Esophagus squamous epithelium (tissue), 5 donors: ENCODE results near the gene XPA. TPM values are rescaled to one million over a fixed set of nuclear protein-coding genes. Genes with fewer than 3 reads are reported as not detected.
"Not testable (repeated sequence)": the region's sequence is repeated elsewhere in the genome, so short reads cannot be mapped to it uniquely, and the experiment has no call there.

Experiments
- DNase-seq: peaks from one replicate; lab custom pipeline; 2025; lab: John Stamatoyannopoulos, UW
- H3K27ac ChIP-seq, 4 donors: fragments of 200-600 bp; sonication (generic); one replicate each; pipeline ENCODE4 v1.5.1; 2016 to 2019; ENCODE audit warnings: mild to moderate bottlenecking in 1 of 4
- H3K27me3 ChIP-seq, 4 donors: fragments of 200-600 bp; sonication (generic); 1 replicate in 3 of 4; 2 replicates in 1 of 4; pipeline versions ENCODE4 v1.5.1 to v1.6.0; 2017 to 2021; ENCODE audit warnings: antibody characterized with exemption in 1 of 4
- H3K36me3 ChIP-seq, 3 donors: fragments of 200-600 bp; sonication (generic); one replicate each; pipeline ENCODE4 v1.5.1; 2016 to 2019
- H3K4me1 ChIP-seq, 3 donors: fragments of 200-600 bp; sonication (generic); one replicate each; pipeline ENCODE4 v1.5.1; 2017 to 2019
- H3K4me3 ChIP-seq, 4 donors: fragments of 200-600 bp; sonication (generic); 1 replicate in 3 of 4; 2 replicates in 1 of 4; pipeline ENCODE4 v1.5.1; 2016 to 2019; ENCODE audit warnings: mild to moderate bottlenecking in 2 of 4, moderate library complexity in 1 of 4
- H3K9me3 ChIP-seq, 3 donors: fragments of 200-600 bp; sonication (generic); one replicate each; pipeline ENCODE4 v1.5.1; 2016 to 2019
- CTCF ChIP-seq, 6 experiments: fragments of 450-650 bp in 4 of 6; fragments of 200-600 bp in 2 of 6; sonication (generic) in 2 of 6; IDR thresholded peaks; one replicate each; pipeline ENCODE4 v1.5.1; 2016 to 2019; ENCODE audit warnings: antibody characterized with exemption in 6 of 6, mild to moderate bottlenecking in 4 of 6, moderate library complexity in 4 of 6
- POLR2A ChIP-seq, 4 donors: fragments of 450-650 bp; IDR thresholded peaks; one replicate each; pipeline ENCODE4 v1.6.1; 2017; ENCODE audit warnings: antibody characterized with exemption in 4 of 4, mild to moderate bottlenecking in 4 of 4, moderate library complexity in 3 of 4
- WGBS, 2 donors: methylation state at CpG; one replicate each; pipeline ENCODE4 v1.1.5; 2018; 5-methylcytosine and 5-hydroxymethylcytosine counted together
- intact Hi-C: fragments of 100-400 bp; cut with DNase I; formaldehyde crosslinking; loops from one replicate; pipeline ENCODE4 v1.15.0; 2022
- total RNA-seq, 4 donors: library from RNA; depleted of rRNA; stranded (reverse); fragments of >200 nt; gene quantifications; one replicate each; pipeline ENCODE4 v1.1.0, GENCODE V29; 2016
- donor health status: DM: yes; HTN: yes; CAD: no.

Gene XPA
- 10 to 100 TPM in 2 of 4 donors, 1 to 10 TPM in 2; 8.5 to 14.5 (median 10.3) TPM for total RNA-seq

GRCh38 chr9:97696803-97697601 lies at the start of gene XPA:
TSS of gene XPA (minus strand) at chr9:97697340. CDS start at chr9:97697292, 48 bp downstream.
- Histone ChIP-seq H3K9me3 (no peaks in the 10 kb centered on the region), H3K36me3 (peaks cover 0 to 14% (median under 1%) of the 10 kb centered on the region in 3 donors), H3K27me3 (no peaks in the 10 kb centered on the region), H3K4me1 (peaks cover 10 to 52% (median 22%) of the 10 kb centered on the region in 3 donors), H3K27ac (peak within 1 kb of the TSS; percentile 89 to 97 (median 94)), H3K4me3 (peak within 1 kb of the TSS; percentile 69 to 94 (median 88))
- intact Hi-C loops: no loop called here
- DNase-seq: peak; percentile 83
- 0% methylated on average over 4 to 26 of the region's 82 CpGs for WGBS, 2 donors
- TF ChIP-seq POLR2A (IDR thresholded peaks at IDR 0.05) (peak in 3 of 4 donors; percentile 76 to 92 (median 92)), CTCF (IDR thresholded peaks at IDR 0.05) (peak in 1 of 6 experiments; percentile 24)

- TF ChIP-seq POLR2A (IDR thresholded peaks at IDR 0.05): no peak
- no peak for TF ChIP-seq CTCF (IDR thresholded peaks at IDR 0.05)
- intact Hi-C loops: no loop called here
- no peak overlapping the region for H3K4me3 ChIP-seq
- H3K27ac ChIP-seq: no peak overlapping the region
- WGBS, 2 donors: 46 to 63% methylated on average over 5 to 7 of the region's 7 CpGs
- no peaks in the 10 kb centered on the region for H3K36me3 ChIP-seq
- DNase-seq: no peak
- H3K27me3 ChIP-seq: peaks cover 0 to 11% (median 0%) of the 10 kb centered on the region in 4 donors
- peaks cover 13 to 44% (median 30%) of the 10 kb centered on the region in 3 donors for H3K4me1 ChIP-seq
- peaks cover 0 to 7% (median 6%) of the 10 kb centered on the region in 3 donors for H3K9me3 ChIP-seq
Measured at GRCh38 chr9:97744710-97745708, 47.9 kb upstream of the XPA start.

DNA sequence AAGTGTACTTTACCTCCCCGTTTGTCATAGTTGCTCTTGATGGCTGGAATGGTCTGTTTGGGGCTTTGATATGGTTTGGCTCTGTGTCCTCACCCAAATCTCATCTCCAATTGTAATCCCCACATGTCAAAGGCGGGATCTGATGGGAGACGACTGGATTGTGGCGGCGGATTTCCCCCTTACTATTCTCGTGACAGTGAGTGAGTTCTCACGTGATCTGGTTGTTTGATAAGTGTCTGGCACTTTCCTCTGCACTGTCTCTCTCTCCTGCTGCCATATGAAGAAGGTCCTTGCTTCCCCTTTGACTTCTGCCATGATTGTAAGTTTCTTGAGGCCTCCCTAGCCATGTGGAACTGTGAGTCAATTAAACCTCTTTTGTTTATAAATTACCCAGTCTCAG lies 46.9 kb upstream of the XPA start:
- 78 to 85% methylated on average over 7 of the region's 7 CpGs for WGBS, 2 donors
- peaks cover 0 to 19% (median 0%) of the 10 kb centered on the region in 4 donors for H3K27me3 ChIP-seq
- H3K4me1 ChIP-seq: peaks cover 13 to 50% (median 31%) of the 10 kb centered on the region in 3 donors
- H3K9me3 ChIP-seq, H3K4me3 ChIP-seq, H3K36me3 ChIP-seq, intact Hi-C loops, DNase-seq, H3K27ac ChIP-seq: not testable (repeated sequence)

DNA sequence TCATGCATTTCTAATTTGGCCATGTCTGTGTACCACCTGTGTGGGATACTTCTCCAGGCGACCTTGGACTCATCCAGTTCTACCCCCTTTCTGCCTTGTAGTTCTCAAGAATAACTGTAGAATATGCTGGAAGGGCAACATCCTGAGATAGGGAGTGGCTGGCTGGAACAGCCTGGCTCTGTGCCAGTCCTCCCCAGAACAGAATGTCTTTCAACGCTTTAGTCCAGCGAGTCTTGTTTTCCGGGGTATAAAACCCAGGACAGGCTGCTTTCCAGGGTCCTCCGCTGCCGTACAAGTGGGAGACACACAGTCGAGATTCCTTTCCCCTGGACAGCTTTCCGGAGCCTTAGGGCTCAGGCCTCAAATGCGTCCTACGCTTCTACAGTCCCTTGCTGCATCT lies 45.4 kb upstream of the XPA start:
- H3K4me1 ChIP-seq: peaks cover 13 to 41% (median 24%) of the 10 kb centered on the region in 3 donors
- DNase-seq: no peak
- peaks cover 0 to 7% (median 6%) of the 10 kb centered on the region in 3 donors for H3K9me3 ChIP-seq
- no peak overlapping the region for H3K4me3 ChIP-seq
- 87 to 91% methylated on average over 10 of the region's 10 CpGs for WGBS, 2 donors
- H3K36me3 ChIP-seq: no peaks in the 10 kb centered on the region
- intact Hi-C loops: no loop called here
- no peak overlapping the region for H3K27ac ChIP-seq
- peaks cover 0 to 34% (median 0%) of the 10 kb centered on the region in 4 donors for H3K27me3 ChIP-seq
- no peak for TF ChIP-seq POLR2A (IDR thresholded peaks at IDR 0.05)
- no peak for TF ChIP-seq CTCF (IDR thresholded peaks at IDR 0.05)

DNA sequence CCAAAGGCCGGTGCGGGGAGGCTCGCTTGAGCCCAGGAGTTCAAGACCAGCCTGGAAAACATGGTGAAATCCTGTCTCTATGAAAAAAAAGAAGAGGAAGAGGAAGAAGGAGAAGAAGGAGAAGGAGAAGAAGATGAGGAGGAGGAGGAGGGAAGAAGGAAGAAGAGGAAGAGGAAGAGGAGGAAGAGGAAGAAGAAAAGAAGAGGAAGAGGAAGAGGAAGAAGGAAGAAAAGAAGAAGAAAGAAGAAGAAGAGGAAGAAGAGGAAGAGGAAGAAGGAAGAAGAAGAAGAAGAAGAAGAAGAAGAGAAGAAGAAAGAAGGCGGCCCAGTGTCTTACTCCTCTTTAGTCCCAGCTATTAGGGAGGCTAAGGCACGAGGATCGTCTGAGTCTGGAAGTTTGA lies 44.8 kb upstream of the XPA start:
- peak overlapping the region; percentile 83 to 89 (median 86) for H3K27ac ChIP-seq
- WGBS, 2 donors: 61 to 63% methylated on average over 6 of the region's 6 CpGs

More for the DNA sequence above, 44.8 kb upstream of the XPA start:
- TF ChIP-seq POLR2A (IDR thresholded peaks at IDR 0.05) (no peak), CTCF (IDR thresholded peaks at IDR 0.05) (no peak)
- Histone ChIP-seq H3K9me3 (peaks cover 0 to 7% (median 6%) of the 10 kb centered on the region in 3 donors), H3K27me3 (peaks cover 0 to 38% (median 0%) of the 10 kb centered on the region in 4 donors), H3K4me1 (peaks cover 13 to 35% (median 20%) of the 10 kb centered on the region in 3 donors), H3K36me3 (no peaks in the 10 kb centered on the region), H3K4me3 (peak overlapping the region in 2 of 4 donors; percentile 33 to 40)
- intact Hi-C loops: no loop called here
- no peak for DNase-seq
